Cardiac muscle cell (in vitro differentiated cells and primary cell): ENCODE results near the gene TRIM24. TPM values are rescaled to one million over a fixed set of nuclear protein-coding genes. Genes with fewer than 3 reads are reported as not detected.
A peak's percentile ranks its signal among the peaks of the same experiment; 100 is the strongest.

ENCODE experiments used
- DNase-seq, 2 donors: peaks; one replicate each; pipeline versions ENCODE4 v3.0.0 to v3.0.0-alpha.2; 2010 to 2017; ENCODE audit warnings: low read depth in 1 of 2, low spot score in 1 of 2
- H3K27ac ChIP-seq: fragments of 200-600 bp; sonication (generic); 2 replicates; pipeline ENCODE4 v1.5.1; 2016
- H3K27me3 ChIP-seq: fragments of 200-600 bp; sonication (generic); 2 replicates; pipeline ENCODE4 v1.6.0; 2016; ENCODE audit warnings: control low read depth
- H3K36me3 ChIP-seq: fragments of 200-600 bp; sonication (generic); 2 replicates; pipeline ENCODE4 v1.5.1; 2016; ENCODE audit warnings: control low read depth
- H3K4me1 ChIP-seq: fragments of 200-600 bp; sonication (generic); 2 replicates; pipeline ENCODE4 v1.8.1; 2017; ENCODE audit warnings: low read depth, mild to moderate bottlenecking, mixed run types
- H3K4me3 ChIP-seq: fragments of 200-600 bp; sonication (generic); 2 replicates; pipeline ENCODE4 v1.5.1; 2016; ENCODE audit warnings: mild to moderate bottlenecking
- H3K9me3 ChIP-seq: fragments of 200-600 bp; sonication (generic); 2 replicates; pipeline ENCODE4 v1.5.1; 2017; ENCODE audit warnings: low read depth, mild to moderate bottlenecking, control low read depth
- CTCF ChIP-seq: IDR thresholded peaks from 2 replicates; pipeline ENCODE4 v1.5.1; 2012; ENCODE audit warnings: low read depth, mild to moderate bottlenecking, low read length
- polyA plus RNA-seq: library from polyadenylated mRNA; unstranded; fragments of >200 nt; fragmentation: Nextera tagmentation; extraction: Ambion mirVana; gene quantifications from 2 replicates; pipeline ENCODE4 v1.2.1, GENCODE V29; 2016
- total RNA-seq: library from RNA; depleted of rRNA; stranded (reverse); fragments of >200 nt; gene quantifications from 2 replicates; pipeline ENCODE4 v1.2.3, GENCODE V29; 2016

Gene TRIM24
- total and polyA plus RNA-seq, 2 experiments from 2014 or later: 99.2 to 113 TPM

DNA sequence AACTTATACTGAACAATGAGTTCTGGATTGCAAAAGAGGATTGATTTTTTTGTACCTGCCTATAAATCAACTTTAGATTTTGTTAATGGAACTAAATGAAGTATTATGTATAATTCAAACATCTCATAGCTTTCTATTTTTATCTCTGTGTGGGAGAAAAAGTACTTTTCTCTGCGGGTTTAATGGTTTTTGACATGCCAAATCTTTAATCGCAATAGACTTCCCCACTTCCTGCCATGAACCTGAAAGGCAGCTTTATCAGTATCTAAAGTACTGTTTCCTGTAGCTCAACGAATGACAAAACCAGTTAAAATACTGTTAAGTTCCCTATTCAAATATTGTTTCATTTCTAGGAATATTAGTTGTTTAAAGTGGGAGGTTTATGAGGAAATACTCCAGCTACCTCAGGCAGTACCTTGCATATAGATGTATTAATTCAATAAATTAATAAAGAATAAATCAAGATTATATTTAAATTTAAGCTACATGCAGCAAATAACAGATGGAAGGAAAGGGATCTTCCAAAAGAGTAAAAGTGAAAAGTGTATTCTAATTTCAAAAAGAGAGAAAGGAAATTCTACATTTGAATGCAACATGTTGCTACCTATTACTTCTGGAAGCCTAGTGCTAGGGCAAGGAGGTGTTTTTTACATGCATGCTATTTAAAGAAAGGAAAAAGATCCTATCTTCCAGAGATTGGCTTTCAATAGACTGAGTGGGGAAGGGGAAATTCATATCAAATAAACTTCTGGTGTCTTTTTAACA, 165.2 kb downstream of the TRIM24 start:
- Histone ChIP-seq H3K4me1 (peaks cover 8% of the 10 kb centered on the region), H3K9me3 (no peaks in the 10 kb centered on the region), H3K36me3 (no peaks in the 10 kb centered on the region), H3K4me3 (no peak overlapping the region), H3K27ac (no peak overlapping the region), H3K27me3 (no peaks in the 10 kb centered on the region)
- DNase-seq: peak in 1 of 2 donors; percentile 15
- no peak for TF ChIP-seq CTCF

DNA sequence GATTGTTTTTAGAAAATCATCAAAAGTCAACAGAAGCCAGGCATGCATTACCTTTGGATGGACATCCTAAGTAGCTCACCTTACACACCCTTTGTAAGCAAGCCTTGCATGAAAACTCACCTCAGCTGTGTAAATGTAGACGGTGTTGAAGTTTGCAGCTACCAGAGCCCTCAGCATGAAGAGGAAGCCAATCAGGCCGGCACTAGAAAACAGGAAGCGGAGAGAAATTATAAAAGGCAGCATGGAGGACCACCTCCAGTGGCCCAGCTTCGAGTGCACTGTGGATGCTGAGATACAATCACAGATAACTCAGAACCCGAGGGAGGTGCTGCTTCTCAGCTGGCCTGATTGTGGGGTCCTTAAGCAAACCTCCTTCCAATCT, 165.8 kb downstream of the TRIM24 start:
- TF ChIP-seq CTCF: no peak

GRCh38 chr7:138626846-138627245, 166.8 kb downstream of the TRIM24 start:
- DNase-seq: peak in 1 of 2 donors; percentile 12
- Histone ChIP-seq H3K9me3 (no peaks in the 10 kb centered on the region), H3K36me3 (no peaks in the 10 kb centered on the region), H3K4me1 (peaks cover 8% of the 10 kb centered on the region), H3K27me3 (no peaks in the 10 kb centered on the region), H3K27ac (no peak overlapping the region), H3K4me3 (no peak overlapping the region)
- TF ChIP-seq CTCF: no peak

More for the DNA sequence above, 165.8 kb downstream of the TRIM24 start:
- Histone ChIP-seq H3K4me3 (no peak overlapping the region), H3K36me3 (no peaks in the 10 kb centered on the region), H3K27me3 (no peaks in the 10 kb centered on the region), H3K4me1 (peaks cover 8% of the 10 kb centered on the region), H3K9me3 (no peaks in the 10 kb centered on the region), H3K27ac (no peak overlapping the region)
- DNase-seq: no peak

GRCh38 chr7:138627361-138627760, 167.3 kb downstream of the TRIM24 start:
- Histone ChIP-seq H3K9me3 (no peaks in the 10 kb centered on the region), H3K4me3 (no peak overlapping the region), H3K4me1 (peaks cover 8% of the 10 kb centered on the region), H3K36me3 (no peaks in the 10 kb centered on the region), H3K27me3 (no peaks in the 10 kb centered on the region), H3K27ac (no peak overlapping the region)
- no peak for DNase-seq
- TF ChIP-seq CTCF: no peak

GRCh38 chr7:138630059-138630610, 170.1 kb downstream of the TRIM24 start:
- Histone ChIP-seq H3K27ac (no peak overlapping the region), H3K36me3 (no peaks in the 10 kb centered on the region), H3K4me1 (peaks cover 5% of the 10 kb centered on the region), H3K4me3 (no peak overlapping the region), H3K27me3 (no peaks in the 10 kb centered on the region), H3K9me3 (no peaks in the 10 kb centered on the region)
- TF ChIP-seq CTCF: no peak
- no peak for DNase-seq
